IPS DF 6.9 (cell line): ENCODE data around the gene ZNF362.

Experiments used
- DNase-seq: peaks from one replicate; pipeline ENCODE4 v3.0.0-alpha.2; 2013; ENCODE audit warnings: low read depth, low spot score
- H3K27ac ChIP-seq: one replicate; pipeline ENCODE4 v1.5.1; 2013; ENCODE audit warnings: low read length, control low read depth
- H3K27me3 ChIP-seq: 2 replicates; pipeline ENCODE4 v1.6.1; 2013; ENCODE audit warnings: mild to moderate bottlenecking, low read length; ENCODE audit not compliant: control insufficient read depth, insufficient read depth
- H3K36me3 ChIP-seq: 2 replicates; pipeline ENCODE4 v1.6.1; 2013; ENCODE audit warnings: low read length; ENCODE audit not compliant: control insufficient read depth, insufficient read depth
- H3K4me1 ChIP-seq: 2 replicates; pipeline ENCODE4 v1.6.1; 2013; ENCODE audit warnings: low read length; ENCODE audit not compliant: control insufficient read depth, insufficient read depth
- H3K4me3 ChIP-seq: 2 replicates; pipeline ENCODE4 v1.5.1; 2013; ENCODE audit warnings: mild to moderate bottlenecking, low read length
- H3K9me3 ChIP-seq: 2 replicates; pipeline ENCODE4 v1.6.1; 2013; ENCODE audit warnings: low read length, inconsistent platforms; ENCODE audit not compliant: control insufficient read depth, insufficient read depth
- WGBS: extraction: QIAGEN DNeasy Blood & Tissue Kit; methylation state at CpG from one replicate; pipeline ENCODE4 v1.1.7; 2013; ENCODE audit warnings: mixed read lengths, missing lambda C conversion rate; ENCODE audit not compliant: insufficient read length, insufficient coverage; 5-methylcytosine and 5-hydroxymethylcytosine counted together

The ZNF362 gene

DNA sequence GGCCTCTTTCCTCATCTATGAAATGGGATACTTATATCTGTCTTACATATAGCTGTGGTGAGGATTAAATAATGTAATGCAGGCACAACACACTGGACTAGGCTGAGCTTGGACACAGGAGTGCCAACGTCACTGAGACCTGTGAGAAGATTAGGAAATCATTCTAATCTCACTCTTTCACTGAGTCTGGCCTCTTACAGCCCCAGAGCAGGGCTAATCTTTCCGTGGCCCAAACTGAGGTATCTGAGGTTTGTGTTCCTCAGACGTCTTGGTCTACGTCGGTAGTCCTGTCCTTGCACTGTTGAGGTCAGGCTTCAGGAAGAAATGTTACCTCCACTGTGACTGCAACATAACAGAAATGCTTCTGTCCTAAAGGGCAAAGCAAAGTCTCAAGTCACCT lies 87.2 kb downstream of the ZNF362 start:
- WGBS: no CpG with 5 or more reads among the region's 5 CpGs
- Histone ChIP-seq H3K9me3 (no peaks in the 10 kb centered on the region), H3K4me1 (peaks cover 7% of the 10 kb centered on the region), H3K27ac (no peak overlapping the region), H3K27me3 (peaks cover 17% of the 10 kb centered on the region), H3K36me3 (no peaks in the 10 kb centered on the region), H3K4me3 (no peak overlapping the region)
- no peak for DNase-seq

DNA sequence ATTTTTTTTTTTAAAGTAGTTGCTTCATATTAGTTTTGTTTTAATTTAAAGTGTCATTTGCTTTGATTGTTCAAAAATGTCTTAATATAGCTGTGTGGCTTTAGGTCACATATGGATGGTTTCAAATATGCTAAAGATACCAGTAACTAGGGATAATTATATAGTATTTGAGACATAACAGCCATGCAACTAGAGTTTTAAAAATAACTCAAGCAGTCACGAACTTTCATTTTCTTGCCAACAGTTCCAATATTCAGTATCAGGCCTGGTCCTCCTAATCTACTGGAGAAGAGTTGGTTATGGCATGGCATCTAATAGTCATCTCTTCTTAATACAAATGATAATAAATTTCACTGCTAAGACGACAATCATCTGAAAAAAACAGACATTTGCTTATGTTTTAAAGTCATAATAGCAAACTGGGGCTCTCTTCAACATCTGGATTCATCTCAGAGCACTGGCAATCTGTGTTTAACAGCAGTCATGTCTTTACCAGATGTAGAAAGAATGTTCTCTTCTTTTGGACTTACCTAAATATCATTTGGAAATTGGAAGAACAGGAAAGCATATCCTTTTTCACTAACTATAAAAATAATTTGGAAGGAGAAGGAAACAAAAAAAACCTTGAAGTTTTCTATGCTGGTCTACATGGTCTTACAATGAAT lies 88.7 kb downstream of the ZNF362 start:
- H3K27ac ChIP-seq: no peak overlapping the region
- no peak for DNase-seq
- no peaks in the 10 kb centered on the region for H3K36me3 ChIP-seq
- no CpG with 5 or more reads among the region's 2 CpGs for WGBS
- H3K9me3 ChIP-seq: no peaks in the 10 kb centered on the region
- H3K4me3 ChIP-seq: no peak overlapping the region
- peaks cover 23% of the 10 kb centered on the region for H3K27me3 ChIP-seq
- H3K4me1 ChIP-seq: peaks cover 6% of the 10 kb centered on the region

DNA sequence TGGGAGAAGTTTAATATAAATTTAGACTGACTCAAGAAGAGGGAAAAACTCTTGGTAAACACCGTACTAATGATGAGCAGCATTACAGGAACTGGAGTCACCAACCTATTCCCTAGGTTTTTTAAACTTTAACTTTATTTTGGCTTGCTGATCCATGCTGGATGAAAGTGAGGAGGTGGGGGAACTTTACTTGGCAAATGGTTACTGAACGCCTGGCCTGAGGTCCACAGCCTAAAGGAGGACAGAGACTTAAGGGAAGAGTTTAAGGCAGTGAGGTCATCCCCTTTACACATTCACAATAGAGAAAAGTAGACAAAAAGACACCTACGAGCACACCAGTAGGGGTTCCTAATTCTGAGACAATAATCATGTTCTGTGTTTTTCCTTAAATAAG lies 90.2 kb downstream of the ZNF362 start:
- no peak overlapping the region for H3K27ac ChIP-seq
- H3K4me1 ChIP-seq: peaks cover 3% of the 10 kb centered on the region; the same call in 1 of the 2 replicates
- H3K36me3 ChIP-seq: no peaks in the 10 kb centered on the region
- WGBS: no CpG with 5 or more reads among the region's 3 CpGs
- no peak overlapping the region for H3K4me3 ChIP-seq
- H3K27me3 ChIP-seq: peaks cover 37% of the 10 kb centered on the region
- no peak for DNase-seq
- H3K9me3 ChIP-seq: no peaks in the 10 kb centered on the region

DNA sequence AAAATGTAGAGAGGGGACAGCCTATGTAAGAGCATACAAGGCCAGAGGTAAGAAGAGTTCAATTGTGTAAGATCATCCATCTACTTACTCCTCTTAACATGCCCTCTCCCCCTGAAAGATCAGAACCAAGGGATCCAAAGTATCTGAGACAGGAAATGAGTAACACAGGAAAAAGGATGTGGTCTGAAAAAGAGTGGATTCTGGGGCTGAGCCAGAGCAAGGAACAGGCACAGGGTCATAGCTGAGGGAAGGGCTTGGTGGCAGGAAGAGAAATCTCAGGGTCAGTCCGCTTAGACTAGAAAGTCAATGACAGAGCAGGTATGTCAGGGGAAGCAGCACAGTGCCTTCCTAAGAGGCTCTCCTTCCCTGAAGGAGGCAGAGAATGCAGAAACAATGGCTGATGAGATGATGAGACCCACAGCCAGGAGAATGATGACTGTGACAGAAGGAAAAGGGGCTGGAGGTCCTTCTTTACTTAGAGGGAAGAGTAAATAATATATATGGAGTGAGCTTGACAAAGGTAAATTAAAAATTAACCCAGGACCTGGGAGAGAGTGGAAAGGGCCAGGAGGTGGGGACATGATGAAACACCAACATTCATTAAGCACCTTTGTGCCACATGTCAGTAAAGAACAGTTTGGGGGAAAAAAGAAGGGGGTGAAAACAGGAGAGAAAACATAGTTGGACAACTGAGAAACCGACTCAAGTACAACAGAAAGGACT lies 90.8 kb downstream of the ZNF362 start:
- Histone ChIP-seq H3K4me1 (peaks cover under 1% of the 10 kb centered on the region; the same call in 1 of the 2 replicates), H3K4me3 (no peak overlapping the region), H3K27ac (no peak overlapping the region), H3K36me3 (no peaks in the 10 kb centered on the region), H3K27me3 (peaks cover 39% of the 10 kb centered on the region), H3K9me3 (no peaks in the 10 kb centered on the region)
- DNase-seq: no peak
- WGBS: no CpG with 5 or more reads among the region's 2 CpGs

DNA sequence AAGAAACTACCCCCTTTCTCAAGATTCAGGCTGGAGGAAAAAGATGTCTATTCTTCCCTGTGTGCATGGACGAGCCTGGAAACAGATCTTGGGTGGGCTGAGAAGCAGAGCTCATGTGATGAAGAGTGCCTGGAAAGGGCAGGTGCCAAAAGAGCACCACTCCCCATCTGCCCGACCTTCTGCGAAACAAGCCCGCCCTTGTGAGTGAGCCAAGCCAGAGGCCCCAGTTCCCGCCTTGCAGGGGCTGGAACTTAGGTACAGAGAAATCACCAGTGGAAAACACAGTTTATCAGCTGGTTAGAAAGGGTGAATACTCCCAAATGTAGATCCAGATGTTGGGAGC lies 91.3 kb downstream of the ZNF362 start:
- Histone ChIP-seq H3K27ac (no peak overlapping the region), H3K4me3 (no peak overlapping the region), H3K9me3 (no peaks in the 10 kb centered on the region), H3K36me3 (no peaks in the 10 kb centered on the region), H3K4me1 (no peaks in the 10 kb centered on the region), H3K27me3 (peaks cover 42% of the 10 kb centered on the region)
- DNase-seq: no peak
- WGBS: no CpG with 5 or more reads among the region's 5 CpGs

- H3K9me3 ChIP-seq: no peaks in the 10 kb centered on the region
- H3K4me1 ChIP-seq: no peaks in the 10 kb centered on the region
- H3K36me3 ChIP-seq: no peaks in the 10 kb centered on the region
- DNase-seq: no peak
- no peak overlapping the region for H3K4me3 ChIP-seq
- no peak overlapping the region for H3K27ac ChIP-seq
- no CpG with 5 or more reads among the region's 2 CpGs for WGBS
- peaks cover 44% of the 10 kb centered on the region for H3K27me3 ChIP-seq
Measured at GRCh38 chr1:33348194-33348593, 91.9 kb downstream of the ZNF362 start.

- no peaks in the 10 kb centered on the region for H3K36me3 ChIP-seq
- WGBS: no CpG with 5 or more reads among the region's 11 CpGs
- no peaks in the 10 kb centered on the region for H3K9me3 ChIP-seq
- no peaks in the 10 kb centered on the region for H3K4me1 ChIP-seq
- H3K27me3 ChIP-seq: peaks cover 47% of the 10 kb centered on the region
- H3K27ac ChIP-seq: no peak overlapping the region
- H3K4me3 ChIP-seq: peak overlapping the region; percentile 86; the same call in 1 of the 2 replicates
- DNase-seq: no peak
Measured at GRCh38 chr1:33348676-33349080, 92.4 kb downstream of the ZNF362 start.

DNA sequence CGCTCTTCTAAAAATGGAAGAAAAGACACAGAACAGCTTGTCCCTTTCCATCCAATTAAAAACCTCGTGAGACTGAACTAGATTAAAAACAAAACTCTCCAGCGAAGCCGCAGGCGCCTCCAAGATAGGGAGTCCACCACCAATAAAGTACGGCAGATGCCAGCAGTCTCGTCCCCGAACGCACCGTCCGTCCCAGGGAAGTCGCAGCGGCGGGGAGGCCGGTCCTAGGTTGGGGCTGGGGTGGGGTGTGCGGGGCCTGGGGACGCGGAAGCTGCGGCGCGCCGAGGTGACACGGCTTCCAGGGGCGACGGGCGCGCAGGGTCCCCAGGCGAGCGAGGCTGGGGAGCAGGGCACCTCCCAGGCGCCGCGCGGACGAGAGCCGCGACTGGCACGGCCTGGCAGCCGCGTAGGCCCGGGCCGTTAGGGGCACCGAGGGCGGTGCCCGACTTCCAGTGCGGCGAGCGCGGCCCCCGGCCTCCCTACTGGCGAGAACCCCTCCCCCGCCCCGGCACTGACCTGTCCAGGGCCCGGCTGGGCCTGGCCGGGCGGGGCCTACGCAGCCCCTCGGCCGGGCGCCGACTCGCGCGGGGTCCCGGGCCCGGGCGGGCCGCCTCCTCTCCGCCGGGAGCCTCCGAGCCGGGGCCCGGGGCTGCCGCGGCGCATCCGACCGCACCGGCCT lies 92.9 kb downstream of the ZNF362 start:
- WGBS: no CpG with 5 or more reads among the region's 78 CpGs
- Histone ChIP-seq H3K27ac (no peak overlapping the region), H3K36me3 (no peaks in the 10 kb centered on the region), H3K27me3 (peaks cover 49% of the 10 kb centered on the region), H3K4me1 (no peaks in the 10 kb centered on the region), H3K4me3 (peak overlapping the region; percentile 86), H3K9me3 (no peaks in the 10 kb centered on the region)
- DNase-seq: no peak

GRCh38 chr1:33349778-33350610 lies 93.7 kb downstream of the ZNF362 start:
- no peak for DNase-seq
- H3K27ac ChIP-seq: no peak overlapping the region
- no peaks in the 10 kb centered on the region for H3K36me3 ChIP-seq
- no peaks in the 10 kb centered on the region for H3K4me1 ChIP-seq
- WGBS: no CpG with 5 or more reads among the region's 104 CpGs
- H3K27me3 ChIP-seq: peaks cover 49% of the 10 kb centered on the region
- H3K9me3 ChIP-seq: no peaks in the 10 kb centered on the region
- H3K4me3 ChIP-seq: peak overlapping the region; percentile 86; the same call in 1 of the 2 replicates
